Measurements from ENCODE around the gene NDNF.

DNA sequence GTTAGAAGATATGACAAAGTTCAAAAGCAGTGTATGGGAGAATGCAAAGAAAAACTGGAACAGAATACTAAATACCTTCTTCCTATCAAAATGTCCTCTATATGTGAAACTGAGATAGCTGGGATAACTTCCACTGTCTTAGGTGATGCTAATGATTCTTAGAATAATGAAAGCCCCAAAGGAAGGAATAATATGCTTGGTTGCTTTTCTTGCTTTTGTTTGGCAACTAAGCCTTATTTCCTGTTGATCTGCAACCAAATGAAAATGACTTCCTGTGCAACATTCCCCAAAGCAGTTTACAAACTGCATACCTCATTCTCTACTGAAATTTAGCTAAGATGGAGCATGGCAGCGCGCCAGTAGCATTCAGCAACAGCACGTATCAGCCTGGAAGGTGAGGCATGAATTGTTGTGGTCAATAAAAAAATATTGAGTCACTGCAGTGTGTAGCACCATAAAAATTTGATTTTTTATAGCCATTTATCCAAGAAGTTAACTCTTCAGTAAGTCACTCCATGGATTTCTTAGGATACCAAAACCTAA lies 18.7 kb downstream of the NDNF start:
- TF ChIP-seq, protein P1, sequence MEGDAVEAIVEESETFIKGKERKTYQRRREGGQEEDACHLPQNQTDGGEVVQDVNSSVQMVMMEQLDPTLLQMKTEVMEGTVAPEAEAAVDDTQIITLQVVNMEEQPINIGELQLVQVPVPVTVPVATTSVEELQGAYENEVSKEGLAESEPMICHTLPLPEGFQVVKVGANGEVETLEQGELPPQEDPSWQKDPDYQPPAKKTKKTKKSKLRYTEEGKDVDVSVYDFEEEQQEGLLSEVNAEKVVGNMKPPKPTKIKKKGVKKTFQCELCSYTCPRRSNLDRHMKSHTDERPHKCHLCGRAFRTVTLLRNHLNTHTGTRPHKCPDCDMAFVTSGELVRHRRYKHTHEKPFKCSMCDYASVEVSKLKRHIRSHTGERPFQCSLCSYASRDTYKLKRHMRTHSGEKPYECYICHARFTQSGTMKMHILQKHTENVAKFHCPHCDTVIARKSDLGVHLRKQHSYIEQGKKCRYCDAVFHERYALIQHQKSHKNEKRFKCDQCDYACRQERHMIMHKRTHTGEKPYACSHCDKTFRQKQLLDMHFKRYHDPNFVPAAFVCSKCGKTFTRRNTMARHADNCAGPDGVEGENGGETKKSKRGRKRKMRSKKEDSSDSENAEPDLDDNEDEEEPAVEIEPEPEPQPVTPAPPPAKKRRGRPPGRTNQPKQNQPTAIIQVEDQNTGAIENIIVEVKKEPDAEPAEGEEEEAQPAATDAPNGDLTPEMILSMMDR (conservative IDR thresholded peaks at IDR 0.05; ENCODE audit: low read length), result no peak
- no peak for TF ChIP-seq EZH2phosphoT487 (IDR thresholded peaks at IDR 0.05; ENCODE audit: borderline replicate concordance)

Data from Loucy (cell line).